ENCODE measurements around the gene SPATA6L.

The SPATA6L gene

GRCh38 chr9:4563105-4563504 lies 103.2 kb downstream of the SPATA6L start:
- H3K9ac ChIP-seq = no peak overlapping the region
- H3K27ac ChIP-seq = no peak overlapping the region
- H3K4me2 ChIP-seq = peak overlapping the region in 9 of 11 experiments; percentile 23 to 75 (median 58); a peak in 17 of 22 replicates
- H3K4me1 ChIP-seq = peaks cover 0 to 26% (median 18%) of the 10 kb centered on the region in 10 experiments; a peak in 15 of 20 replicates
- TF ChIP-seq Cebpa-rat (IDR thresholded peaks at IDR 0.05) = no peak
- H3K27me3 ChIP-seq = peaks cover 46 to 97% (median 94%) of the 10 kb centered on the region in 11 experiments
- H3K4me3 ChIP-seq = no peak overlapping the region
- peaks cover 0 to 23% (median 0%) of the 10 kb centered on the region in 11 experiments; a peak in 2 of 22 replicates for H3K36me3 ChIP-seq
- H4K20me1 ChIP-seq = peaks cover 0 to 16% (median 0%) of the 10 kb centered on the region in 11 experiments; a peak in 7 of 22 replicates
- peaks cover 11 to 32% (median 21%) of the 10 kb centered on the region in 11 experiments for H3K9me3 ChIP-seq (replicated peaks in 1 of 11)

DNA sequence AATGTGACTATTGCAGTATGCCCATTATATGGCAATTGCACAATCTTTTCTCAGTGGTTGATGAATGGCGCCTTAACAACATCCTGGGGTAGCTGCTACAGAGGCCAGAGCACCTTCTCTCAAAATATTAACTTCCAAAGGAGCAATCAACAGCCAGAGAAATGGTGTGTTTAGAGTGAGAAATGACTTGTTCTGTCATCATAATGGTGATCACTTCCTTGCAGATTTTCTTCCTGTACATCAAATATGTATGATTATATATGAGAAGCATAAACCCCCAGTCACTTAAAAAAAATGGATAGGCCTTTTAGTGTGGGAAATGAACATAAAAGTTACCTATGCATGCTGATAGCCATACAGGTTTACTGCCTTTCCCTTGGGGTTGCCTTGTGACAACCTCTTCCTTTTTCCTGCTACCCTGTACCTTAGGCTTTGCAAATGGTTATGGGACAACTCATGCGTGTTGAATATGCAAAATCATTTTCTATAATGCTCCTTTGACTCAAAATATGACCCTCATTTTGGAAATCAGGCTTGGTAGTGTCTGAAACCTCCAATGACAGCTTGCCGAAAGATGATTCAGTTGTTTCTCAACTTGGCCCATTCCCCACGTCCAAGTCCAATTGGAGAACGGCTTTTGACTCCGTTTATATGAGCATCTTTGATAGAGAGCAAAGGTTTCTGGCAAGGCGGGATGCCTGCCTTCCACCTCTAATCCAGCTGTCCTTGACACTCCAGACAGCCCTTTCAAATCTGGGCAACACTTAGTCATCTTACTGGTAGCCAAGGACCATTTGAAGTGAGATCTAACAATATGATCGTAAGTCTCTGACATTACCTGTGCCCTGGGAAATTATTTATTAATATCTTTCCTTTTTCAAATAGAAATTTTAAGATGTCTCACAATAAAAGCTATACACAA lies 106.8 kb downstream of the SPATA6L start:
- Histone ChIP-seq H3K36me3 (peaks cover 0 to 12% (median 0%) of the 10 kb centered on the region in 11 experiments; a peak in 1 of 22 replicates), H3K9me3 (replicated peaks in 1 of 11) (peaks cover 0 to 15% (median 1%) of the 10 kb centered on the region in 11 experiments; a peak in 9 of 22 replicates), H3K4me2 (peak overlapping the region in 1 of 11 experiments; percentile 50; a peak in 1 of 22 replicates), H3K4me3 (no peak overlapping the region), H3K27ac (no peak overlapping the region), H3K9ac (no peak overlapping the region), H4K20me1 (peaks cover 0 to 13% (median 0%) of the 10 kb centered on the region in 11 experiments; a peak in 7 of 22 replicates), H3K4me1 (peaks cover 0 to 14% (median 10%) of the 10 kb centered on the region in 10 experiments; a peak in 14 of 20 replicates), H3K27me3 (peaks cover 30 to 88% (median 77%) of the 10 kb centered on the region in 11 experiments)
- TF ChIP-seq Cebpa-rat (IDR thresholded peaks at IDR 0.05) = no peak; a peak in 1 of 22 replicates

DNA sequence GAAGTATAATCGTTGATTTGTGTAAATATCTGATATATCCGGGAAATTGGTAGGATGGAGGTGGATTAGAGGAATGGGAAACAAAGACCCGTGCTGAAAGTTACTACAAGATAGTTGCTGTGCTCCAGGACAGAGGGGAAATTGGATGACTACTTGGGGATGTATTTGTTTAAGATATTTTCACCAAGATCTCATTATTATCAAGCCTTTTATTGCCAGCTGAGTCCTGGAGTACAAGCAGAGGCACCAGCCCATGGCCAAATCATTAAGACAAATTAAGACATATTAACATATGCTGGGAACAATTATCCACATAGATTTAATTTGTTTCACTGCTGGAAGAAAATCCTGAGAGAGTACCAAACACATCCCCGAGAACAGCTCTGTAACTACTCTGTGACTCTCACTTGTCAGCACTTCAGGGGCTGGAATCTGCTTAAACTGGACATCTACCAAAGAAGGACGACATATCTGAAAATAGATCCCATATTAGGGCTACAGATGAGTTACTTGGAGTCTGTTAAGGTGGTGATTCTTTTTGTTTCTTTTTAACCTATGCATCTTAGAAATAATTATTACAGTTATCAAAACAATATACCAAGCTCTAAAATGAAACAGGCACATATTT lies 107.8 kb downstream of the SPATA6L start:
- H3K4me2 ChIP-seq = no peak overlapping the region
- H3K9me3 ChIP-seq (replicated peaks in 1 of 11) = peaks cover 0 to 5% (median 0%) of the 10 kb centered on the region in 11 experiments; a peak in 1 of 22 replicates
- peaks cover 0 to 8% (median 5%) of the 10 kb centered on the region in 10 experiments; a peak in 14 of 20 replicates for H3K4me1 ChIP-seq
- H3K27me3 ChIP-seq = peaks cover 20 to 85% (median 73%) of the 10 kb centered on the region in 11 experiments
- no peak for TF ChIP-seq Cebpa-rat (IDR thresholded peaks at IDR 0.05)
- peaks cover 0 to 2% (median 0%) of the 10 kb centered on the region in 11 experiments; a peak in 1 of 22 replicates for H3K36me3 ChIP-seq
- H3K4me3 ChIP-seq = no peak overlapping the region
- H4K20me1 ChIP-seq = peaks cover 0 to 5% (median 0%) of the 10 kb centered on the region in 11 experiments; a peak in 6 of 22 replicates
- H3K27ac ChIP-seq = no peak overlapping the region
- H3K9ac ChIP-seq = no peak overlapping the region

DNA sequence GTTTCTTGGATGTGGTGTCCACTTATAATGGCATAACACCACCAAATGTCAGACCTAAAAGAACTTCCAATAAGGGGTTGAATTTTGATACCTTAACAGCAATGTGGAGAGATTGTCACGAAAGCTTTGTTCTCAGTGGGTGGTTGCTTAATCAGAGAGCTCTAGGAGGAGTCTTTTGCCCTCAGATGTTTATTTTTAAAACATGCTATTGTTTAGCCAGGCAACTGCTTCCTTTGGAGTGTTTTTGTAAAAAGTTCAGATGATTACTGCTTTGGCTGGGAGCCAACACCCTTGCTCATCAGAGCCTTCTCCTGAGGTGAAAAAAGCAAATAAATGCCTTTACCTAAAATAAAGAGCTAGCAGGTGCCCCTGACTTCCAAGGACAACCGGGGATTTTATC lies 111.0 kb downstream of the SPATA6L start:
- Histone ChIP-seq H3K4me2 (no peak overlapping the region), H3K9me3 (replicated peaks in 1 of 11) (no peaks in the 10 kb centered on the region), H3K4me1 (0 out of 20 replicates have a peak, but pooled peaks cover 0 to 6% (median 0%) of the 10 kb centered on the region in 10 experiments), H4K20me1 (no peaks in the 10 kb centered on the region; a peak in 1 of 22 replicates), H3K9ac (no peak overlapping the region), H3K36me3 (no peaks in the 10 kb centered on the region), H3K27me3 (peaks cover 0 to 77% (median 50%) of the 10 kb centered on the region in 11 experiments; a peak in 17 of 22 replicates), H3K27ac (no peak overlapping the region), H3K4me3 (no peak overlapping the region)
- TF ChIP-seq Cebpa-rat (IDR thresholded peaks at IDR 0.05) = no peak

DNA sequence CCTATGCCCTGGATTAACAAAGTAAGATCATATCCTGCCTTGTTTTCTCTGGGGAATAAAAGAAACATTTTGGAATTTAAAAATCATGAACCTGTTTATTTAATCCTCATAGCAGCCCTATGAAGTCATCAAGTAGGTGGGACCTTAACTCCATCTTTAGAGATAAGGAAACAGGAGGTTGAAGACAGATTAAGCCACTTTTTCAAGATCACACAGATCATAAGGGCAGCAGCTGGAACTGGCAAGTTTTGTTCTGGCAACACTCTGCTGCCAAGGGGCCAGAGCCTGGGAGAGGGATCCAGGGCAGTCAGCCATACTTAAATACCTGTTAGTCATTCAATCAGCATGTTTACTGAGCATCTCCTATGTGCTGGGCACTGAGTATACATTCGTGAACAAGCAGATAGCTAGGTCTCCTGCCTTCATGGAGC lies 112.3 kb downstream of the SPATA6L start:
- Histone ChIP-seq H3K9ac (no peak overlapping the region), H3K4me3 (no peak overlapping the region), H3K9me3 (replicated peaks in 1 of 11) (no peaks in the 10 kb centered on the region), H4K20me1 (no peaks in the 10 kb centered on the region; a peak in 1 of 22 replicates), H3K27me3 (peaks cover 0 to 64% (median 38%) of the 10 kb centered on the region in 11 experiments; a peak in 17 of 22 replicates), H3K4me2 (no peak overlapping the region), H3K36me3 (no peaks in the 10 kb centered on the region), H3K4me1 (no peaks in the 10 kb centered on the region), H3K27ac (no peak overlapping the region)
- TF ChIP-seq Cebpa-rat (IDR thresholded peaks at IDR 0.05) = no peak

- no peaks in the 10 kb centered on the region for H4K20me1 ChIP-seq
- no peak overlapping the region for H3K9ac ChIP-seq
- no peak overlapping the region for H3K4me2 ChIP-seq
- H3K9me3 ChIP-seq (replicated peaks in 1 of 11) = no peaks in the 10 kb centered on the region
- peaks cover 0 to 34% (median 16%) of the 10 kb centered on the region in 11 experiments; a peak in 11 of 22 replicates for H3K27me3 ChIP-seq
- H3K27ac ChIP-seq = no peak overlapping the region
- H3K4me3 ChIP-seq = no peak overlapping the region
- TF ChIP-seq Cebpa-rat (IDR thresholded peaks at IDR 0.05) = no peak
- H3K4me1 ChIP-seq = peaks cover 0 to 15% (median 0%) of the 10 kb centered on the region in 10 experiments; a peak in 4 of 20 replicates
- no peaks in the 10 kb centered on the region for H3K36me3 ChIP-seq
These were observed 115.3 kb downstream of the SPATA6L start for GRCh38 chr9:4550777-4551484.

DNA sequence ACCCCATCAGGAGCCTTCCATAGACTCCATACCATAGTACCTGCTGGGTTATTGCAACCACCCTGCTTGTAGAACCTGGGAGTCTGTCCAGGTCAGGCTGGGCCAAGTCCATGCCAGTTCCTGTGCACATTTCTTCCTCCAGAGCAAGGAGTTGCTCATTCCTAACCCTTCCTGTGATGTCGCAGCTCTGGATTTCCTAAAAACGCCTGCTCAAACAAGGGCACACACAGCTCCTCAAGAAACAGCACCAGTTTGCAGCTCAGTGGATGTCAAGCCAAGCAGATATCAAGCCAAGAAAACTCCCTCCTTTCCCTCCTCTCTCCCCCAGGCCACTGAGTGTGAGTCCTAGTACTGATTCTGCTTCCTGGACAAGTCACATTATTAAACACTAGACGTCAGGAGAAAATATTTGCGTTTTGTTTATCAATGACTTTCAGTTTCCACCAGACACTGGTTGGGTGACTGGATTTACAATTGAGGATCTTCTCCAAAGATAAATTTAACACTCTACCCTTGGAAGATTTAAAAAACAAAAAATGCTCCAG lies 116.5 kb downstream of the SPATA6L start:
- Histone ChIP-seq H3K4me1 (peaks cover 0 to 15% (median 0%) of the 10 kb centered on the region in 10 experiments; a peak in 4 of 20 replicates), H3K36me3 (no peaks in the 10 kb centered on the region), H3K27me3 (peaks cover 0 to 31% (median 13%) of the 10 kb centered on the region in 11 experiments; a peak in 10 of 22 replicates), H3K27ac (no peak overlapping the region), H3K9me3 (replicated peaks in 1 of 11) (no peaks in the 10 kb centered on the region), H3K4me3 (no peak overlapping the region), H4K20me1 (no peaks in the 10 kb centered on the region), H3K9ac (no peak overlapping the region), H3K4me2 (no peak overlapping the region)
- TF ChIP-seq Cebpa-rat (IDR thresholded peaks at IDR 0.05) = no peak

Measured in BLaER1 treated with 17β-estradiol and CSF1 and Interleukin-3, amounts not matched to agents 10 nM and 100 nM (cell line).